ENCODE results near the gene GSTT2.
A peak's percentile ranks its signal among the peaks of the same experiment; 100 is the strongest.
"Not testable (repeated sequence)": the region's sequence is repeated elsewhere in the genome, so short reads cannot be mapped to it uniquely, and the experiment has no call there.

The GSTT2 gene

DNA sequence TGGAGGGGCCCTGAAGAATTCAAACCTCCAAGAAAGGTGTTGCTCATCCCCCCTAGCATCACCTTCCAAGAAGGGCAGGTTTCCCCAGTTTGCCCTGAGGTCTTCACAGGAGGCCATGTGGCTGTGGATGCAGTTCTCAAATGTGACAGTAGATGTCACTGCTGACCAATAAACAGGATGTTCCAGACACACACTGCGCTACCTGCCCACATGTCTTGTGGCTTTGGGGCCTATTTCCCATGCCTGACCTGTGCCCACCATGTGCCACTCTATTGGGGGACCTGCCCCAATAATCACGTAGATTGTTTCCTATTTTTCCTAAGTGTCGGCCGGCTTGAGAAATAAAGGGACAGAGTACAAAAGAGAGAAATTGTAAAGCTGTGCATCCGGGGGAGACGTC, 4.5 kb downstream of the GSTT2 start:
- TF ChIP-seq, protein P1, sequence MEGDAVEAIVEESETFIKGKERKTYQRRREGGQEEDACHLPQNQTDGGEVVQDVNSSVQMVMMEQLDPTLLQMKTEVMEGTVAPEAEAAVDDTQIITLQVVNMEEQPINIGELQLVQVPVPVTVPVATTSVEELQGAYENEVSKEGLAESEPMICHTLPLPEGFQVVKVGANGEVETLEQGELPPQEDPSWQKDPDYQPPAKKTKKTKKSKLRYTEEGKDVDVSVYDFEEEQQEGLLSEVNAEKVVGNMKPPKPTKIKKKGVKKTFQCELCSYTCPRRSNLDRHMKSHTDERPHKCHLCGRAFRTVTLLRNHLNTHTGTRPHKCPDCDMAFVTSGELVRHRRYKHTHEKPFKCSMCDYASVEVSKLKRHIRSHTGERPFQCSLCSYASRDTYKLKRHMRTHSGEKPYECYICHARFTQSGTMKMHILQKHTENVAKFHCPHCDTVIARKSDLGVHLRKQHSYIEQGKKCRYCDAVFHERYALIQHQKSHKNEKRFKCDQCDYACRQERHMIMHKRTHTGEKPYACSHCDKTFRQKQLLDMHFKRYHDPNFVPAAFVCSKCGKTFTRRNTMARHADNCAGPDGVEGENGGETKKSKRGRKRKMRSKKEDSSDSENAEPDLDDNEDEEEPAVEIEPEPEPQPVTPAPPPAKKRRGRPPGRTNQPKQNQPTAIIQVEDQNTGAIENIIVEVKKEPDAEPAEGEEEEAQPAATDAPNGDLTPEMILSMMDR (conservative IDR thresholded peaks at IDR 0.05; ENCODE audit: low read length): peak; percentile 60
- H3K4me3 ChIP-seq (ENCODE audit: low read length): no peak overlapping the region
- DNase-seq (ENCODE audit: low read depth): no peak

DNA sequence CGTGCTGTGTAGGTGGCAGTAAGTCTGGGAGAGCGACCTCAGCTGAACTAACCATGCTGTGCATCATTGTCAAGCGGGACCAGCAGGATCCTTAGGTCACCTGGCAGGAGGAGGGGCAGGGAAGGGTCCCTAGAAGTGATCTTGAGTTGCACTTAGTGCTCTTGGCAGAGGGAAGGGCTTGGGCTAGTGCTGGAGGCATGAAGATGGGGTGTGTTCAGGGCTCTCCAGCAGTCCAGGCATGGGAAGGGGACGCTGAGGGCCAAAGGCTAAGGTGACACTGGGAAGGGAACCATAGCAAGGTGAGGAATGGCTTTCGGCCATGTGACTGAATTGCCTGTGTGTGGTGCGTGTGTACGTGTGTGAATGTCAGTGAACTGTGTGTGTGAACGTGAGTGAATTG, 6.2 kb downstream of the GSTT2 start:
- H3K4me3 ChIP-seq (ENCODE audit: low read length); DNase-seq (ENCODE audit: low read depth): not testable (repeated sequence)

DNA sequence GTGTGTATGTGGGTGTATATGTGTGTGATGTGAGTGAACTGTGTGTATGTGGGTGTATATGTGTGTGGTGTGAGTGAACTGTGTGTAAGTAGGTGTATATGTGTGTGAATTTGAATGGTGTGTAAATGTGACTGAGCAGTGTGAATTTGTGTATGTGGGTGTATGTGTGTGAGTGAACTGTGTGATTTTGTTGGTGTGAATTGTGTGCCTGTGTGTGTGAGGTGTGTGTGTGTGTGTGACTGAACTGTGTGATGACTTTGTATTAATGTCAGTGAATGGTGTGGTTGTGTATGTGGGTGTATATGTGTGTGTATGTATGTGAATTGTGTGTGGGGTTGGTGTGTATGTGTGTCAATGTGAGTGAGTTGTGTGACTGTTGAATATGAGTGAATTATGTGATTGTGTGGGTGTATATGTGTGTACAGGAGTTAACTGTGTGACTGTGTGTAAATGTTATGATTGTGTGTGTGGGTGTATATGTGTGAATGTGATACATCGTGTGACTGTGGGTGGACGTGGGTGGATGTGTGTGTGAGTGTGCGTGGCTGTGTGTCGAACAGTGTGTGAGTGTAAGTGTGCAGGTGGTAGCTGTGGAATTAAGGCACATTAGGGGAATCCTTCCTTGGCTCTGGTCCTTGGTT, 6.7 kb downstream of the GSTT2 start:
- H3K4me3 ChIP-seq (ENCODE audit: low read length); DNase-seq (ENCODE audit: low read depth): not testable (repeated sequence)

DNA sequence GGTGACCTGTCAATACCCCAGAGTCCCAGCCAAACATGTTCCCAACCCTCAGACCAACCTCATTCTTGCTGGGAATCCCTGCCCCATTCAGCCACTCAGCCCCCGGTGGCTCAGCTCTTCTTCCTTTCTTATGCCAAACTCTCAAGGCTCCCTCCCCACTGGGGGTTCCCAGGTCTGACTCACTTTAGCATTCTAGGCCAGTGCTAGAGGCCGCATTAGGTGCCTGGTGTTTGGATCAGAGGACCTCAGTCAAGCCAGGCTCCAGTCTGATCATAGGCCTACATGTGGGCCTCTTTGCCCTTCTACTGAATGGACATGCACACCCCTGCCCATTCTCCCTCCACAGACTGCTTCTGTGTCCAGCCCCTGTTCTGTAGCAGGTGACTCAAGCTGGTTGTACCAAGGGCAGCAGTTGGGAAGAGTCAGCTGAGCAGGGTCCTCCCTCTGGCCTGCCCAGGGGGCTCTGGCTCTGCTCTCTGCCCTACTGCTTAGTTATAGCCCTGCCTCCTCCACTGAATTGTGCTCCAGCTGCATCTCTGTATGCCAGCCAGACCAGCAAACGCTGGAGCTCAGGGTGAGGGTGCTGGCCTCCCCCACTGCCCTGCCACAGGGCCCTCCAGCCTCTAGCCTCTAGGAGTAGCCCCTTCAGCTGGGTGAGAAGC, 9.8 kb downstream of the GSTT2 start:
- DNase-seq (ENCODE audit: low read depth); H3K4me3 ChIP-seq (ENCODE audit: low read length): not testable (repeated sequence)

DNA sequence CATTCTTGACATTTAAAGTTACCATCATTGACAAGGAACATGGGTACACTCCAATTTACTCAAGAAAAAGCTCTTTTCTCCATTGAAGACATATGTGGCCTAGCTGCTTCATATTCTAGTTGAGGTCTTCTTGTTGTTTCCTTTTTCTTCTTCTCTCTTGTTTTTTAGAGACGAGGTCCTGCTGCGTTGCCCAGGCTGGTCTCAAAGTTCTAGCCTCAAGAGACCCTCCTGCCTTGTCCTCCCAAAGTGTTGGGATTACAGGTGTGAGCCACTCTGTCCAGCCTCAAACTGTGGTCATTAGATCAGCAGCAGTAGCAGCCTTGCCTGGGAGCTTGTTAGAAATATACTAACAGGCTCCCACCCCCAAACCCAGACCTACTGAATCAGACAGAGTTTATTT, 13.1 kb downstream of the GSTT2 start:
- H3K4me3 ChIP-seq (ENCODE audit: low read length); DNase-seq (ENCODE audit: low read depth): not testable (repeated sequence)

DNA sequence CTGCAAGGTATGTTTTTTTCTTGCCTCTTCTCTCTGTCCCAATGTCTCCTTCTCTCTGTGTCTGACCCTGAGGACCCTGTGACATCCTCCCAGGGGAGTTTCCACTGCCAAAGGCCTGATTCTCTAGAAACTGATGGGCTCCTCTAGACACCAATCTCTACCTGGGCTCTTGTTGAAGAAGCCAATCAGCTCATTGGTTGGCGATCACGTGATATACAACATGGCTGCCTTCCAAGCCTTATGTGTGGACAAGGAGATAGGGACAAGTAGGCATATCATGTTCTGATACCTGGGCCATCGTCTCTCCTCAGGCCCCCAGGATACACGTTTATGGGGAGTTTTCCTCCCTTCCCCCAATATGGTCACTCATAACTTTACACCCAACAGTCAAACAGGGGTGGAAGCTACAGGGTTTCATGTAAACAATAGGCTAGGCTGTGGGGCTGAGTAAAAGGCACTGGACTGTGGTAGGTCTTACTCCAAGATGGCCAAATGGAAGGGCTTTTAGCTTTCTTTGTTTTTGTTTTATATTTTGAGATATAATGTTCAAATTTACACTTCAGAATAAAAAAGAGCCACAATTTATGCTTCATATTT, 13.7 kb downstream of the GSTT2 start:
- not testable (repeated sequence) for H3K4me3 ChIP-seq (ENCODE audit: low read length); DNase-seq (ENCODE audit: low read depth)

DNA sequence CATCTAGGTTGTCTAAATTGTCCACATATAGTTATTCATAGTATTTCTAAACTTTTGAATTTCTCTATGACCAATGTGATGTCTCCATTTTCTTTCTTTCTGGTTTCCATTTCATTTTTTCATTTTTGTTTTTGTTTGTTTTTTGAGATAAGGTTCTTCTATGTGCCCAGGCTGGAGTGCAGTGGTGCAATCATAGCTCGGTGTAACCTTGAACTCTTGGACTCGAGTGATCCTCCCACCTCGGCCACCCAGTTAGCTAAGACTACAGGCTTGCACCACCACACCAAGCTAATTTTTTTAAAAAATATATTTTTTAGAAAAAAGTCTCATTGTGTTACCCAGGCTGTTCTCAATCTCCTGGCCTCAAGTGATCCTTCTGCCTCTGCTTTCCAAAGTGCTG, 17.2 kb downstream of the GSTT2 start:
- no peak for DNase-seq (ENCODE audit: low read depth)
- TF ChIP-seq, protein P1 (conservative IDR thresholded peaks at IDR 0.05; ENCODE audit: low read length): no peak
- H3K4me3 ChIP-seq (ENCODE audit: low read length): no peak overlapping the region

DNA sequence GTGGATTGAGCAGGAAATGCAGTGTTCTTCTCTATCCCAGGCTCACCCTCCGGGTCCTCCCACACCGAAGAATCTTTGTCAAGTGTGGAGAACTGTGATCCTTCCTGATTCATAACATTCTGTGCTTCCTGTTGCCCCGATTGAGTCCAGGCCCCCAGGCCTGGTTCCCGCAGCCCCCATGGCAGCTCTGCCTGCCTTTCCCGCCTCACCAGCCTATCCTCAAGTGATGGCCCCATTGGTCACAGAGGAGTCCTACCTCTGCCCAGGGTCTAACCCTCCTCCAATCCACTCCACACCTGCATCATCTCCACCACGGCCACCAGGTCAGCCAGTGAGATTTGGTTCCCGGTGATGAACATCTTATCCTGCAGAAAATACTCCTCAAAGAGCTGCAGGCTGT, 19.8 kb downstream of the GSTT2 start:
- DNase-seq (ENCODE audit: low read depth); H3K4me3 ChIP-seq (ENCODE audit: low read length): not testable (repeated sequence)

DNA sequence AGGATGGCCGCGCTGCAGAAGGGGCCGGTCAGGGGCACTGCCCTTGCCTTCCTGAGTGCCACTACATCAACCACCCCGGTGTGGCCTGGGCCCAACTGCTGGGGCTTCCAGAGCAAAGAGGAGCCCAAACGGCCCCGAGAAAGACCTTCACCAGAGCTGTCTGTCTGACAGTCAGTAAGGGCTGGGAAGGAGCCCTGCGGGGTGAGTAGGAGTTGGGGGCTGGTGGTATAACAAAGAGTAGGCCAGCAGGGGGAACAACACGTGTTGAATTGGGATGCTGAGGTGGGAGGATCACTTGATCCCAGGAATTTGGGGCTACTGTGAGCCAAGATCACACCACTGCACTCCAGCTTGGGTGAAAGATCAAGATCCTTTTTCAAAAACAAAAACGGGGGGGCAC, 21.4 kb downstream of the GSTT2 start:
- no peak overlapping the region for H3K4me3 ChIP-seq (ENCODE audit: low read length)
- no peak for DNase-seq (ENCODE audit: low read depth)
- TF ChIP-seq, protein P1 (conservative IDR thresholded peaks at IDR 0.05; ENCODE audit: low read length): no peak

DNA sequence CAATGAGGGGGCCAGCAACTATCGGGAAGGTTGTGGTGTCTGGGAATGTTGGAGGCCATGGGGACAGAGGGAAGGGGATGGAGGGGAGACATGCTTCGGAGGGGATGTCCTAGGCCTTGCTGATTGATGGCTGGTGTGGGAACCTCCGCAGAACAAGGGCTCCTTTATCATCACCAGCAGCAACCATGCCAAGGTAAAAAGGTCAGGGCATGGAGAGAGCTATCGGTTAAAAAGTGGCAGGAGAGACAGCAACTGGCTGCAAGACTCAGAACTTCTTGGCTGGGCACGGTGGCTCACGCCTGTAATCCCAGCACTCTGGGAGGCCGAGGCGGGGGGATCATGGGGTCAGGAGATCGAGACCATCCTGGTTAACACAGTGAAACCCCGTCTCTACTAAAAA, 22.3 kb downstream of the GSTT2 start:
- TF ChIP-seq, protein P1 (conservative IDR thresholded peaks at IDR 0.05; ENCODE audit: low read length): no peak
- no peak for DNase-seq (ENCODE audit: low read depth)
- H3K4me3 ChIP-seq (ENCODE audit: low read length): no peak overlapping the region
